ENCODE results near the gene MAN1C1. TPM values are rescaled to one million over a fixed set of nuclear protein-coding genes. Genes with fewer than 3 reads are reported as not detected.

MAN1C1 gene
- total RNA-seq, 1 donor from 2014 or later = 20.4 TPM

DNA sequence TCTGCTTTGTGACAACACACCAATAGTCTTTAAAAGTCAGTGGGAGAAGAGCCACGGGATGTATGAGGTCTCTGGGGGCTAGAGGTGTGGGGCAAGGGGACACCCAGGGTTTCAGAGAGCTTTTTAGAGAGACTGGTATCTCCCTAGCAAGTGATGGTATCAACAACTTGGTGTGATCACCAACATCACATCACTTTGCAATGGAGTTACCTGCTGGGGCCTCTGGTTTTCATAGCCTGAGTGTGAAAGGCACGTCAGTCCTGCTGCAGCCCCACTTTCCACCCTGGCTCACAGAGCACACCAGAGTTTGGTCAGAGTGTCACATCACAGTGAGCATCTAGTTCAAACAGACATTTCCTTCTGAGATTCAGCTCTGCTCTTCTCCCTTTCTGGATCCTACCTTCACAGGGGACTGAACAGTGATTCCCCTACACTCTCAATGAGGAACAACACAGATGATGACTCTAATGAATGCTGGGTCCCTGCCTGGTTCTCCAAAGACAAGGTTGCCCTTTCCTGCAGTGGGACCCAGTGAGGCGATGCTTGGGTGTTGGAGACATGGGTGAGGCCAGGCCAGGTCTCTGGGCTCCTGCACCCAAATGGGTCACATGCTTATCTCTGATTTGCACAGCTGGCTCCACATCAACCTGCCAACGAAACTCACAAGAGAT lies 2.0 kb upstream of the MAN1C1 start:
- no peak for DNase-seq
- no peaks in the 10 kb centered on the region for H3K36me3 ChIP-seq
- TF ChIP-seq CTCF (IDR thresholded peaks at IDR 0.05) = no peak
- H3K4me3 ChIP-seq = no peak overlapping the region
- H3K27ac ChIP-seq = no peak overlapping the region
- no peaks in the 10 kb centered on the region for H3K27me3 ChIP-seq (ENCODE audit: low read depth)
- peaks cover 42% of the 10 kb centered on the region for H3K4me1 ChIP-seq
- H3K9me3 ChIP-seq = no peaks in the 10 kb centered on the region
- ATAC-seq = no peak
- intact Hi-C loops (cut with DNase I) = loop anchor here (10.0 kb wide), 1 partner anchor 180 kb away; no protein-coding TSS in a partner anchor

DNA sequence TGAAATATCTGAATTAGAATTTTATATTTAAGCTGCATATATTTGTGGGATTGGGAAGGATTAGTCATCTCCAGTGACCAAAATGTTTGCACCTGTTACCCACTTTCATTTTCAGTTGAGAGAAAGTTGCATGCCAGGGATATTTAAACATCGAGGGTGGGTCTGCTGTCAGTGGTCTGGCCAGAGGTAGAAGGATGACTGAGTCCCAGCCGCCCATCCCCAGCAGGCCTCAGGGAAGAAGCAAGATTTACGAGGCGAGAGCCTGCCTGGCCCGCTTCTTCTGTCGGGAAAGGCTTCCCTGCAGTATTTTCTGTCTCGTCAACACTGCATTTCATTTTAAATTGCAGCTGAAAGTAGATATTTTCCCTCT lies 1.4 kb upstream of the MAN1C1 start:
- no peaks in the 10 kb centered on the region for H3K36me3 ChIP-seq
- H3K4me1 ChIP-seq = peaks cover 46% of the 10 kb centered on the region
- ATAC-seq (no peak), DNase-seq (no peak)
- TF ChIP-seq CTCF (IDR thresholded peaks at IDR 0.05) = no peak
- no peaks in the 10 kb centered on the region for H3K27me3 ChIP-seq (ENCODE audit: low read depth)
- no peak overlapping the region for H3K4me3 ChIP-seq
- intact Hi-C loops (cut with DNase I) = loop anchor here (10.0 kb wide), 1 partner anchor 180 kb away; no protein-coding TSS in a partner anchor
- H3K27ac ChIP-seq = no peak overlapping the region
- no peaks in the 10 kb centered on the region for H3K9me3 ChIP-seq

DNA sequence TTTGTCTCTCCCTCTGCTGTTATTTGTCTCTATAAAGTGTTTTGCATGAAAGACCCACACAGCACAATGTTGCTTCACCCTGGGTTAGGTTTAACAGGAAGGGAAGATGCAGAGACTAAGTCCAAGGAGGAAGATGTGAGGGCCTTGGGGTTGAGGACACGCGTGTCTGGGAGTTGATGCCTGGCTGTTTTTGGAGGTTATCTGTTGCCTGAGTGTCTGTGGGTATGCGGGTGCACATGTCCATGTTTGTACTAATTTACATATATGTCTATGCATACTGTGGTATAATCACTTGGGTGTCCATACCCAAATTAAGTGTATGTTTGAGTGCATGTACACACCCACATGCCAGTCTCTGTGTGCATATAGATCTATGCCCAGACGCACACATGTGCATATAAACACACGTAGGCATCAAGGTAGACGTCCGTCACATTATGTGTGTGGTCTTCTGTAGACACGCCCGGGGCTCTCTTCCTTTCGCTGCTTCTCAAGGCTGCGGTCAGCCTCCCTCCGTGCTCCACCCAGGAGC lies 962 bp upstream of the MAN1C1 start:
- DNase-seq (no peak), ATAC-seq (no peak)
- peak overlapping the region; percentile 66 for H3K27ac ChIP-seq
- H3K4me3 ChIP-seq = peak overlapping the region; percentile 63
- TF ChIP-seq CTCF (IDR thresholded peaks at IDR 0.05) = no peak
- peaks cover 47% of the 10 kb centered on the region for H3K4me1 ChIP-seq
- H3K36me3 ChIP-seq = no peaks in the 10 kb centered on the region
- H3K27me3 ChIP-seq (ENCODE audit: low read depth) = no peaks in the 10 kb centered on the region
- intact Hi-C loops (cut with DNase I) = loop anchor here (10.0 kb wide), 1 partner anchor 179 kb away; no protein-coding TSS in a partner anchor
- no peaks in the 10 kb centered on the region for H3K9me3 ChIP-seq

DNA sequence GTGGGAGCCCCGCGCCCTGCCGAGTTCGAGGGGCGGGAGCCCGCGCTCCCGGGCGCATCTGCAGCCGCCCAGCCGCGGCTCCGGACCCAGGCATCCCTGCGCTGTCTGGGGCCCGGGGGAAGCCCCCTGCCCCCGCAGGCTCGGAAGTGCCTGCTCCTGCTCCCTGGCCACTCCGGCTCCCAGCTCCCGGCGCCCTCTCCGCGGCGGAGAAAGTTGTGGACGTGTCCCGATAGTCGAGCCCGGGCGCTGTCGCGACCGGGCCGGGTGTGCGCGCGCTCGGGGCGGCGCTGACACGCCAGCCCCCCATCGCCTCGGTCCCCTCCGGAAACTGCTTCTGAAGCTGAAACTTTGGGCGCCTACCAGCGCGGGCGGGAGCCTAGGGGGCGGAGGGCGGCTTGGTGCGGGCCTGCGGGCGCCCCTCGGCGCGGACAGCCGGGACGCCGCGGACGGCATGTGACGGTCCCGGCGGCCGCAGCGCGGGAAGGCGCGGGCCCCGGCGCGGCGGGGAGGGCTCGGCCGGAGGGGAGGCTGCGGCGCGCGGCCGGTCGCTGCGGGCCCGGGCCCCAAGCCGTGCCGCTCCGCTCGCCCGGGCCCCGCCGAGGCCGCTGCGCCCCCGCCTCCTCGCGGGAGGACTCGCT lies 515 bp downstream of the MAN1C1 start:
- intact Hi-C loops (cut with DNase I) = loop anchor here (10.0 kb wide), 1 partner anchor 178 kb away; no protein-coding TSS in a partner anchor
- ATAC-seq = no peak
- Histone ChIP-seq H3K4me3 (peak overlapping the region; percentile 70), H3K36me3 (no peaks in the 10 kb centered on the region), H3K9me3 (no peaks in the 10 kb centered on the region), H3K4me1 (peaks cover 43% of the 10 kb centered on the region), H3K27ac (peak overlapping the region; percentile 64), H3K27me3 (ENCODE audit: low read depth) (no peaks in the 10 kb centered on the region)
- no peak for TF ChIP-seq CTCF (IDR thresholded peaks at IDR 0.05)
- peak; percentile 54 for DNase-seq

GRCh38 chr1:25617625-25618432 lies 1.2 kb downstream of the MAN1C1 start:
- peak overlapping the region; percentile 64 for H3K27ac ChIP-seq
- ATAC-seq = no peak

More at GRCh38 chr1:25617625-25618432, 1.2 kb downstream of the MAN1C1 start:
- Histone ChIP-seq H3K9me3 (no peaks in the 10 kb centered on the region), H3K27me3 (ENCODE audit: low read depth) (no peaks in the 10 kb centered on the region), H3K36me3 (no peaks in the 10 kb centered on the region), H3K4me3 (peak overlapping the region; percentile 70), H3K4me1 (peaks cover 43% of the 10 kb centered on the region)
- no peak for TF ChIP-seq CTCF (IDR thresholded peaks at IDR 0.05)
- peak; percentile 68 for DNase-seq
- intact Hi-C loops (cut with DNase I) = loop anchor here (10.0 kb wide), 1 partner anchor 177 kb away; no protein-coding TSS in a partner anchor
